ENCODE results near the gene TMPRSS6.

DNA sequence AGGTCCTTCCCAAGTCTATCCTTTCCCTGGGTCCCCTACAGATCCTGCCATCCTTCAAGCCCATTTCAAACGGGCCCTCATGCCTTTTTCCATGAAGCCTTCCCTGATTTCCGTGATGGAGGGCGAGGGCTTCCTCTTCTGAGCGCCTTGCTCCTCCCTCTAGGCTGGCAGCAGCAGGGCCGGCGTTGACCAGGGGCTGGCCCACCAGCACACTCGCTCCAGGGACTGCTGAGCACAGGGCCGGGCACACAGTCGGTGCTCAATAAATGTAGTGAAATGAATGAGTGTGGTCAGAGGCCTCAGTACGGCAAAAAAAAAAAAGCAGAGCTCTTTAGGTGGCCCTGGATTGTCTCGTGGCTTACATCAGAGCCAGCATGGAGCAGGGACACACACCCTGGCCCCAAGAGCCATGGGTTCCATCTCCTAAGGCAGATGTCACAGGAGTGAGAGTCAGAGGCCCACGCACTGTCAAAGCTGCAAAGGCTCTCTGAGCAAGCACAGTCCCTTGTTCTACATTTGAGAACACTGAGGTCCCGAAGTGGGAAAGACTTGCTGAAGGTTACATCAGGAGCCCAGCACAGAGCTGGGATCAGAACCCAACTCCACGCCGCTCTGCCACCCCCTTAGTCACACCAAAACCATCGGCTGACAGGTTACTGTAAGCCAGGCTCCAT lies 37.1 kb upstream of the TMPRSS6 start:
- TF ChIP-seq, protein P1, sequence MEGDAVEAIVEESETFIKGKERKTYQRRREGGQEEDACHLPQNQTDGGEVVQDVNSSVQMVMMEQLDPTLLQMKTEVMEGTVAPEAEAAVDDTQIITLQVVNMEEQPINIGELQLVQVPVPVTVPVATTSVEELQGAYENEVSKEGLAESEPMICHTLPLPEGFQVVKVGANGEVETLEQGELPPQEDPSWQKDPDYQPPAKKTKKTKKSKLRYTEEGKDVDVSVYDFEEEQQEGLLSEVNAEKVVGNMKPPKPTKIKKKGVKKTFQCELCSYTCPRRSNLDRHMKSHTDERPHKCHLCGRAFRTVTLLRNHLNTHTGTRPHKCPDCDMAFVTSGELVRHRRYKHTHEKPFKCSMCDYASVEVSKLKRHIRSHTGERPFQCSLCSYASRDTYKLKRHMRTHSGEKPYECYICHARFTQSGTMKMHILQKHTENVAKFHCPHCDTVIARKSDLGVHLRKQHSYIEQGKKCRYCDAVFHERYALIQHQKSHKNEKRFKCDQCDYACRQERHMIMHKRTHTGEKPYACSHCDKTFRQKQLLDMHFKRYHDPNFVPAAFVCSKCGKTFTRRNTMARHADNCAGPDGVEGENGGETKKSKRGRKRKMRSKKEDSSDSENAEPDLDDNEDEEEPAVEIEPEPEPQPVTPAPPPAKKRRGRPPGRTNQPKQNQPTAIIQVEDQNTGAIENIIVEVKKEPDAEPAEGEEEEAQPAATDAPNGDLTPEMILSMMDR (conservative IDR thresholded peaks at IDR 0.05; ENCODE audit: low read depth, low read length) = no peak
- no peak for TF ChIP-seq EZH2 (IDR thresholded peaks at IDR 0.05; ENCODE audit: low read length, unreplicated experiment)
- no peak for TF ChIP-seq EZH2phosphoT487 (IDR thresholded peaks at IDR 0.05; ENCODE audit: borderline replicate concordance, low read length)
